Stimulated activated CD8-positive, alpha-beta memory T cell treated with anti-CD3 and anti-CD28 coated beads, Interleukin-7, amount 100 ng/mL, for 48 hours (primary cell): Measurements from ENCODE around the gene INPP5J.
A peak's percentile ranks its signal among the peaks of the same experiment; 100 is the strongest.
"Not testable (repeated sequence)": the region's sequence is repeated elsewhere in the genome, so short reads cannot be mapped to it uniquely, and the experiment has no call there.

Source experiments
- DNase-seq, 2 donors: peaks; one replicate each; pipeline ENCODE4 v3.0.0-alpha.2; 2020; ENCODE audit warnings: low read depth in 1 of 2; ENCODE audit errors: extremely low read depth in 1 of 2

Gene INPP5J

GRCh38 chr22:31100762-31101525 lies 21.8 kb upstream of the INPP5J start:
- DNase-seq: no peak

- DNase-seq: no peak
Observed at GRCh38 chr22:31102441-31103081, 20.2 kb upstream of the INPP5J start.

- no peak for DNase-seq
Observed at GRCh38 chr22:31103111-31103510, 19.7 kb upstream of the INPP5J start.

- DNase-seq: no peak
Observed at GRCh38 chr22:31103899-31104694, 18.7 kb upstream of the INPP5J start.

GRCh38 chr22:31104869-31105268 lies 17.9 kb upstream of the INPP5J start:
- DNase-seq: no peak

GRCh38 chr22:31105282-31105929 lies 17.4 kb upstream of the INPP5J start:
- no peak for DNase-seq

GRCh38 chr22:31106001-31106571 lies 16.7 kb upstream of the INPP5J start:
- DNase-seq: no peak

GRCh38 chr22:31106731-31107177 lies 16.0 kb upstream of the INPP5J start:
- DNase-seq: no peak

- peak; percentile 64 to 81 for DNase-seq
Observed at GRCh38 chr22:31107178-31107893, 15.4 kb upstream of the INPP5J start, which contains the start of gene SELENOM. Gene SELENOM (minus strand): TSS chr22:31107568. CDS start chr22:31107505, 63 bp downstream.

- no peak for DNase-seq
Observed at GRCh38 chr22:31107894-31108218, 14.9 kb upstream of the INPP5J start.

GRCh38 chr22:31112547-31113091 lies 10.1 kb upstream of the INPP5J start:
- not testable (repeated sequence) for DNase-seq

- no peak for DNase-seq
Observed at GRCh38 chr22:31118046-31118820, 4.5 kb upstream of the INPP5J start.

- DNase-seq: no peak
Observed at GRCh38 chr22:31119026-31119717, 3.6 kb upstream of the INPP5J start.

- DNase-seq: no peak
Observed at GRCh38 chr22:31120230-31120629, 2.5 kb upstream of the INPP5J start.

GRCh38 chr22:31120642-31121041 lies 2.1 kb upstream of the INPP5J start:
- DNase-seq: no peak

- no peak for DNase-seq
Observed at GRCh38 chr22:31121403-31121802, 1.4 kb upstream of the INPP5J start.

GRCh38 chr22:31122196-31122531 lies 602 bp upstream of the INPP5J start:
- no peak for DNase-seq

GRCh38 chr22:31123292-31123602 lies 481 bp downstream of the INPP5J start:
- no peak for DNase-seq

GRCh38 chr22:31124290-31124689 lies 1.5 kb downstream of the INPP5J start:
- no peak for DNase-seq
